Measurements from ENCODE around the gene SUSD1.

Gene SUSD1

GRCh38 chr9:112006361-112007020, 168.6 kb downstream of the SUSD1 start:
- TF ChIP-seq CTCF (conservative IDR thresholded peaks at IDR 0.05; ENCODE audit: low read depth), result no peak
- no peak overlapping the region for H3K27ac ChIP-seq
- DNase-seq (ENCODE audit: low spot score), result no peak
- ChIA-PET POLR2A (ENCODE audit: low non-redundant PET) (no interaction called here), CTCF (interaction anchor here (0.7 kb wide), 1 partner anchor 186 kb away, joined by 4 read pairs; no protein-coding TSS in a partner anchor)

GRCh38 chr9:112005939-112006338, 169.2 kb downstream of the SUSD1 start:
- TF ChIP-seq CTCF (conservative IDR thresholded peaks at IDR 0.05; ENCODE audit: low read depth), result no peak
- POLR2A ChIA-PET (ENCODE audit: low non-redundant PET), result no interaction called here
- DNase-seq (ENCODE audit: low spot score), result no peak
- H3K27ac ChIP-seq, result no peak overlapping the region
- CTCF ChIA-PET, result no interaction called here

GRCh38 chr9:112003538-112003937, 171.6 kb downstream of the SUSD1 start:
- no peak for TF ChIP-seq CTCF (conservative IDR thresholded peaks at IDR 0.05; ENCODE audit: low read depth)
- H3K27ac ChIP-seq, result no peak overlapping the region
- ChIA-PET CTCF (no interaction called here), POLR2A (ENCODE audit: low non-redundant PET) (no interaction called here)
- no peak for DNase-seq (ENCODE audit: low spot score)

GRCh38 chr9:112002847-112003457, 172.1 kb downstream of the SUSD1 start:
- H3K27ac ChIP-seq, result no peak overlapping the region
- no peak for DNase-seq (ENCODE audit: low spot score)
- POLR2A ChIA-PET (ENCODE audit: low non-redundant PET), result no interaction called here
- CTCF ChIA-PET, result no interaction called here
- TF ChIP-seq CTCF (conservative IDR thresholded peaks at IDR 0.05; ENCODE audit: low read depth), result no peak

GRCh38 chr9:112002131-112002846, 172.8 kb downstream of the SUSD1 start:
- no peak for TF ChIP-seq CTCF (conservative IDR thresholded peaks at IDR 0.05; ENCODE audit: low read depth)
- DNase-seq (ENCODE audit: low spot score), result no peak
- ChIA-PET POLR2A (ENCODE audit: low non-redundant PET) (no interaction called here), CTCF (no interaction called here)
- H3K27ac ChIP-seq, result no peak overlapping the region

- POLR2A ChIA-PET (ENCODE audit: low non-redundant PET), result no interaction called here
- TF ChIP-seq CTCF (conservative IDR thresholded peaks at IDR 0.05; ENCODE audit: low read depth), result no peak
- CTCF ChIA-PET, result no interaction called here
- no peak overlapping the region for H3K27ac ChIP-seq
- DNase-seq (ENCODE audit: low spot score), result no peak
These were observed 174.4 kb downstream of the SUSD1 start for GRCh38 chr9:112000743-112001142.
